ENCODE measurements around the gene UBAC1.

UBAC1 gene

GRCh38 chr9:135939351-135940265 is 21.6 kb downstream of the UBAC1 start:
- no peaks in the 10 kb centered on the region for H3K27me3 ChIP-seq (ENCODE audit: insufficient read depth, low read depth)
- no peaks in the 10 kb centered on the region for H3K36me3 ChIP-seq (ENCODE audit: insufficient read depth)
- H3K27ac ChIP-seq = no peak overlapping the region
- no peak overlapping the region for H3K9ac ChIP-seq
- H3K4me1 ChIP-seq (ENCODE audit: low read depth, poor library complexity, severe bottlenecking) = no peaks in the 10 kb centered on the region
- H3K4me3 ChIP-seq (IDR thresholded peaks at IDR 0.05; ENCODE audit: insufficient read depth, low read depth, low read length) = no peak overlapping the region
- no peak overlapping the region for H3K4me2 ChIP-seq
- no peak overlapping the region for H2AFZ ChIP-seq (ENCODE audit: low read depth)
- no peak for TF ChIP-seq CTCF (conservative IDR thresholded peaks at IDR 0.05; ENCODE audit: low read depth, low read length)
- H3K79me2 ChIP-seq (ENCODE audit: insufficient read depth, low read depth) = no peaks in the 10 kb centered on the region
- H4K20me1 ChIP-seq (ENCODE audit: insufficient read depth) = no peaks in the 10 kb centered on the region

GRCh38 chr9:135937521-135938489 is 23.4 kb downstream of the UBAC1 start:
- no peak for TF ChIP-seq CTCF (conservative IDR thresholded peaks at IDR 0.05; ENCODE audit: low read depth, low read length)
- Histone ChIP-seq H3K4me1 (ENCODE audit: low read depth, poor library complexity, severe bottlenecking) (no peaks in the 10 kb centered on the region), H2AFZ (ENCODE audit: low read depth) (no peak overlapping the region), H3K79me2 (ENCODE audit: insufficient read depth, low read depth) (no peaks in the 10 kb centered on the region), H3K36me3 (ENCODE audit: insufficient read depth) (no peaks in the 10 kb centered on the region), H3K27me3 (ENCODE audit: insufficient read depth, low read depth) (no peaks in the 10 kb centered on the region), H3K4me2 (no peak overlapping the region), H3K9ac (no peak overlapping the region), H3K27ac (no peak overlapping the region), H3K4me3 (IDR thresholded peaks at IDR 0.05; ENCODE audit: insufficient read depth, low read depth, low read length) (no peak overlapping the region), H4K20me1 (ENCODE audit: insufficient read depth) (no peaks in the 10 kb centered on the region)

GRCh38 chr9:135933114-135933513 is 28.1 kb downstream of the UBAC1 start:
- no peak overlapping the region for H3K4me3 ChIP-seq (IDR thresholded peaks at IDR 0.05; ENCODE audit: insufficient read depth, low read depth, low read length)
- no peaks in the 10 kb centered on the region for H3K36me3 ChIP-seq (ENCODE audit: insufficient read depth)

More at GRCh38 chr9:135933114-135933513, 28.1 kb downstream of the UBAC1 start:
- no peak overlapping the region for H3K9ac ChIP-seq
- TF ChIP-seq CTCF (conservative IDR thresholded peaks at IDR 0.05; ENCODE audit: low read depth, low read length) = no peak
- no peak overlapping the region for H2AFZ ChIP-seq (ENCODE audit: low read depth)
- no peaks in the 10 kb centered on the region for H3K27me3 ChIP-seq (ENCODE audit: insufficient read depth, low read depth)
- no peak overlapping the region for H3K27ac ChIP-seq
- no peak overlapping the region for H3K4me2 ChIP-seq
- H4K20me1 ChIP-seq (ENCODE audit: insufficient read depth) = no peaks in the 10 kb centered on the region
- H3K4me1 ChIP-seq (ENCODE audit: low read depth, poor library complexity, severe bottlenecking) = no peaks in the 10 kb centered on the region
- no peaks in the 10 kb centered on the region for H3K79me2 ChIP-seq (ENCODE audit: insufficient read depth, low read depth)

Measured in KMS-11 (cell line).